ENCODE measurements around the gene KYAT1. TPM values are rescaled to one million over a fixed set of nuclear protein-coding genes. Genes with fewer than 3 reads are reported as not detected.

KYAT1 gene
- total and polyA plus RNA-seq, 8 donors, result 0.58 to 25.7 (median 5.7) TPM

- H3K27me3 ChIP-seq, result no peaks in the 10 kb centered on the region
- peaks cover 32 to 66% (median 54%) of the 10 kb centered on the region in 4 donors for H3K4me1 ChIP-seq
- 82 to 87% (median 83%) methylated on average over 6 of the region's 6 CpGs for whole genome bisulfite sequencing, 5 donors
- no peaks in the 10 kb centered on the region for H3K9me3 ChIP-seq
- intact Hi-C loops (cut with DNase I; ENCODE audit: low total_unique reads), result no loop called here
- DNase-seq, result no peak
- peaks cover 0 to 11% (median 3%) of the 10 kb centered on the region in 4 donors for H3K36me3 ChIP-seq
- H3K27ac ChIP-seq, result peak overlapping the region in 1 of 5 donors; percentile 90
- no peak for TF ChIP-seq POLR2AphosphoS5 (IDR thresholded peaks at IDR 0.05)
- no peak for TF ChIP-seq EP300 (IDR thresholded peaks at IDR 0.05)
- no peak for TF ChIP-seq POLR2A (IDR thresholded peaks at IDR 0.05)
- no peak overlapping the region for H3K4me3 ChIP-seq
Observed at GRCh38 chr9:128923493-128923883, 41.7 kb upstream of the KYAT1 start.

DNA sequence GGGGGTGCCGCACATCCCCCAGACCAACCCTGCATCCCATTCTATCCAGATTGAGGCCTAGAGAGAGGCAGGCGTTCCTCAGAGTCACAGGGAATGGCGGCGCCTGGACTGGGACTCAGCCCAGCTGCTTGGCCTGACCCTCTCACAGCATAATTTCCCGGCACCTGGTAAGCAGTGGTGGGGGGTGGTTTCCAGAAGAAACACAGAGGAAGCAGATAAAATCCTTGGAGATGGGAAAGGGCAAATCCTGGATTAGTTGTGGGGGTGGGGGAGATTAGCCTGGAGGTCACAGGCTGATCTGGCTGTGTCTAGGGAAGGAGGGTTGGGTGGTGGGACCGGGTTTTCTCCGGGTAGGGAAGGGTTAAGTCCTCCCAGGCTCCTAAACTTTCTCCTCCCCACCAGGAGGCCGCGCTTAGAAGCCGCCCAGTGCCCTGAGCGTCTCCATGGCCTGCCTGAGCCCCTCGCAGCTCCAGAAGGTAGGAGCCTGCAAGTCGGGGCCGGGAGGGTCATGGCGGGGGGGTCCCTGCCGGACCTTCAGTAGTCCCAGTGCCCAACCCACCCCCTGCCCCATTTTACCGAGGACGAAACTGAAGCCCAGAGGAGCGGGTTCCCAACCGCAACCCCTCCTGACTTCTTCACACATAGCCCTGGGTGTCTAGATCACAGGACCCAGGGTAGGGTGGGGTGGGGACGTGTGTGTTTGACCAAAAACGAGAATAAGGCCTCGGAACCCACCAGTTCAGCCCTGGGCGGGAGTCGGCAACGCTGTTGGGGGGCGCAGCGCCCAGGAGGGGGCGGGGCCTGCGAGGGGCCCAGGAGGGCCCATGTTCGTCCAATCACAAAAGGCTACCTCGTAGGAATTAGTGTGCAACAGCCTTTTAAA, 40.4 kb upstream of the KYAT1 start:
- H3K27ac ChIP-seq, result peak overlapping the region; percentile 78 to 95 (median 90)
- no peaks in the 10 kb centered on the region for H3K27me3 ChIP-seq
- H3K4me3 ChIP-seq, result peak overlapping the region; percentile 52 to 71 (median 58)
- peaks cover 0 to 18% (median 13%) of the 10 kb centered on the region in 4 donors for H3K36me3 ChIP-seq
- peaks cover 35 to 60% (median 48%) of the 10 kb centered on the region in 4 donors for H3K4me1 ChIP-seq
- no peaks in the 10 kb centered on the region for H3K9me3 ChIP-seq
- 3 to 14% (median 8%) methylated on average over 24 to 32 of the region's 32 CpGs for WGBS, 5 donors
- intact Hi-C loops (cut with DNase I; ENCODE audit: low total_unique reads), result no loop called here
- TF ChIP-seq POLR2A (IDR thresholded peaks at IDR 0.05) (no peak), EP300 (IDR thresholded peaks at IDR 0.05) (no peak), POLR2AphosphoS5 (IDR thresholded peaks at IDR 0.05) (no peak)
- TF ChIP-seq, protein P1, sequence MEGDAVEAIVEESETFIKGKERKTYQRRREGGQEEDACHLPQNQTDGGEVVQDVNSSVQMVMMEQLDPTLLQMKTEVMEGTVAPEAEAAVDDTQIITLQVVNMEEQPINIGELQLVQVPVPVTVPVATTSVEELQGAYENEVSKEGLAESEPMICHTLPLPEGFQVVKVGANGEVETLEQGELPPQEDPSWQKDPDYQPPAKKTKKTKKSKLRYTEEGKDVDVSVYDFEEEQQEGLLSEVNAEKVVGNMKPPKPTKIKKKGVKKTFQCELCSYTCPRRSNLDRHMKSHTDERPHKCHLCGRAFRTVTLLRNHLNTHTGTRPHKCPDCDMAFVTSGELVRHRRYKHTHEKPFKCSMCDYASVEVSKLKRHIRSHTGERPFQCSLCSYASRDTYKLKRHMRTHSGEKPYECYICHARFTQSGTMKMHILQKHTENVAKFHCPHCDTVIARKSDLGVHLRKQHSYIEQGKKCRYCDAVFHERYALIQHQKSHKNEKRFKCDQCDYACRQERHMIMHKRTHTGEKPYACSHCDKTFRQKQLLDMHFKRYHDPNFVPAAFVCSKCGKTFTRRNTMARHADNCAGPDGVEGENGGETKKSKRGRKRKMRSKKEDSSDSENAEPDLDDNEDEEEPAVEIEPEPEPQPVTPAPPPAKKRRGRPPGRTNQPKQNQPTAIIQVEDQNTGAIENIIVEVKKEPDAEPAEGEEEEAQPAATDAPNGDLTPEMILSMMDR (IDR thresholded peaks at IDR 0.05), result peak in 1 of 7 experiments; percentile 6
- peak; percentile 55 to 90 for DNase-seq

- TF ChIP-seq POLR2AphosphoS5 (IDR thresholded peaks at IDR 0.05) (no peak), EP300 (IDR thresholded peaks at IDR 0.05) (no peak), POLR2A (IDR thresholded peaks at IDR 0.05) (no peak)
- TF ChIP-seq, protein P1 (IDR thresholded peaks at IDR 0.05), result no peak
- H3K4me1 ChIP-seq, result peaks cover 51 to 76% (median 64%) of the 10 kb centered on the region in 4 donors
- intact Hi-C loops (cut with DNase I; ENCODE audit: low total_unique reads), result no loop called here
Observed at GRCh38 chr9:128920381-128921058, 38.8 kb upstream of the KYAT1 start, which contains the start of gene PHYHD1. Gene PHYHD1 (plus strand): TSS chr9:128920982. CDS start chr9:128922324, 1,342 bp downstream.

GRCh38 chr9:128919402-128920089, 37.8 kb upstream of the KYAT1 start:
- intact Hi-C loops (cut with DNase I; ENCODE audit: low total_unique reads), result no loop called here
- no peaks in the 10 kb centered on the region for H3K27me3 ChIP-seq
- peaks cover 10 to 41% (median 26%) of the 10 kb centered on the region in 4 donors for H3K36me3 ChIP-seq
- H3K4me3 ChIP-seq, result no peak overlapping the region
- peak overlapping the region; percentile 23 to 95 (median 90) for H3K27ac ChIP-seq
- DNase-seq, result no peak
- peaks cover 54 to 86% (median 71%) of the 10 kb centered on the region in 4 donors for H3K4me1 ChIP-seq
- WGBS, 5 donors, result 69 to 77% (median 71%) methylated on average over 12 to 14 of the region's 14 CpGs
- no peaks in the 10 kb centered on the region for H3K9me3 ChIP-seq
- no peak for TF ChIP-seq POLR2A (IDR thresholded peaks at IDR 0.05)
- TF ChIP-seq EP300 (IDR thresholded peaks at IDR 0.05), result no peak
- TF ChIP-seq POLR2AphosphoS5 (IDR thresholded peaks at IDR 0.05), result no peak
- TF ChIP-seq, protein P1 (IDR thresholded peaks at IDR 0.05), result no peak

More at GRCh38 chr9:128920381-128921058, 38.8 kb upstream of the KYAT1 start, which contains the start of gene PHYHD1:
- Histone ChIP-seq H3K36me3 (peaks cover 10 to 31% (median 20%) of the 10 kb centered on the region in 4 donors), H3K4me3 (peak within 1 kb of the TSS; percentile 52 to 71 (median 58)), H3K27ac (peak within 1 kb of the TSS; percentile 78 to 95 (median 90)), H3K27me3 (no peaks in the 10 kb centered on the region), H3K9me3 (no peaks in the 10 kb centered on the region)
- peak in 1 of 2 donors; percentile 67 for DNase-seq
- 44 to 55% (median 50%) methylated on average over 6 to 13 of the region's 13 CpGs for WGBS, 5 donors
